ENCODE results near the gene SELE.

DNA sequence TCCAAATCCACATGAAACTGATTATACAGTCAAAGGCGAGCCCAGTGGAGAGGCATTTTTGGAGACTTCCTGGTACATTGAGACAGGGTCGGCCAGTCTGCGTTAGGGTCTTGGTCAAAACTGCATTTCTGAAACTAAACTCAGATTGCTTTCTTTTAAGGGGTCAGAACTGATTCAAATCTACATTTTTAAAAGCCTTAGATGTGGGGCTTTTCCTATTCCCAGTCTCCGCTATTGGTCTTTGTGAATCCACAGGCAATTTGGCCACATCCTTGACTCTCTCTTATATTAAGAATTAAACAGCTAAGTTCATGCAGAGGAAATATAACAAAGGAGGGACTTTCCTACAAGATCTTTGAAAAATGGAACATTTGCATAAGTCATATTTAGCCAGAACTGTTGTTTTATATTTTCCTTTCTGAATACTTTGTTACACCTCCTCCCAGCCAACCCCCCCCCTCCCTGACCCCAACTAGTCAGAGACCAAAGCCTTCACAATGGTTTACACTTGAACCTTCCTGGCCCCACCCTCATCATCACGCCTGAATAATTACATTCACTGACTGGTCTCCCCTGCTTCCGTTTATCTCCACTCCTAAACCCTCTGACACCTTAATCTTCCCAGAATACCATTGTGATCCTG lies 53.4 kb downstream of the SELE start:
- TF ChIP-seq, protein P1, sequence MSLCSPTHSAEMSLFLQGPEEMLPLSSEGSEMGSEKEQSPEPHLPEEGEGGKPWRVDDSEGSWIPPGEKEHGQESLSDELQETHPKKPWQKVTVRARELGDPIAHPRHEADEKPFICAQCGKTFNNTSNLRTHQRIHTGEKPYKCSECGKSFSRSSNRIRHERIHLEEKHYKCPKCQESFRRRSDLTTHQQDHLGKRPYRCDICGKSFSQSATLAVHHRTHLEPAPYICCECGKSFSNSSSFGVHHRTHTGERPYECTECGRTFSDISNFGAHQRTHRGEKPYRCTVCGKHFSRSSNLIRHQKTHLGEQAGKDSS (CRISPR knock-in tag; IDR thresholded peaks at IDR 0.05; ENCODE audit: borderline replicate concordance, low read depth), result no peak
- TF ChIP-seq RAD21 (CRISPR knock-in tag; IDR thresholded peaks at IDR 0.05), result no peak
- no peak for TF ChIP-seq CTCF (CRISPR knock-in tag; IDR thresholded peaks at IDR 0.05)
- TF ChIP-seq NFE2 (CRISPR knock-in tag; IDR thresholded peaks at IDR 0.05), result no peak
- TF ChIP-seq, protein P2, sequence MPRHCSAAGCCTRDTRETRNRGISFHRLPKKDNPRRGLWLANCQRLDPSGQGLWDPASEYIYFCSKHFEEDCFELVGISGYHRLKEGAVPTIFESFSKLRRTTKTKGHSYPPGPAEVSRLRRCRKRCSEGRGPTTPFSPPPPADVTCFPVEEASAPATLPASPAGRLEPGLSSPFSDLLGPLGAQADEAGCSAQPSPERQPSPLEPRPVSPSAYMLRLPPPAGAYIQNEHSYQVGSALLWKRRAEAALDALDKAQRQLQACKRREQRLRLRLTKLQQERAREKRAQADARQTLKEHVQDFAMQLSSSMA (CRISPR knock-in tag; IDR thresholded peaks at IDR 0.05), result no peak
- TF ChIP-seq ZNF687 (CRISPR knock-in tag; IDR thresholded peaks at IDR 0.05), result no peak
- TF ChIP-seq, protein P3, sequence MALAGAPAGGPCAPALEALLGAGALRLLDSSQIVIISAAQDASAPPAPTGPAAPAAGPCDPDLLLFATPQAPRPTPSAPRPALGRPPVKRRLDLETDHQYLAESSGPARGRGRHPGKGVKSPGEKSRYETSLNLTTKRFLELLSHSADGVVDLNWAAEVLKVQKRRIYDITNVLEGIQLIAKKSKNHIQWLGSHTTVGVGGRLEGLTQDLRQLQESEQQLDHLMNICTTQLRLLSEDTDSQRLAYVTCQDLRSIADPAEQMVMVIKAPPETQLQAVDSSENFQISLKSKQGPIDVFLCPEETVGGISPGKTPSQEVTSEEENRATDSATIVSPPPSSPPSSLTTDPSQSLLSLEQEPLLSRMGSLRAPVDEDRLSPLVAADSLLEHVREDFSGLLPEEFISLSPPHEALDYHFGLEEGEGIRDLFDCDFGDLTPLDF (CRISPR knock-in tag; IDR thresholded peaks at IDR 0.05), result no peak
- TF ChIP-seq TBP (CRISPR knock-in tag; IDR thresholded peaks at IDR 0.05), result no peak
- TF ChIP-seq SRSF9 (IDR thresholded peaks at IDR 0.05; ENCODE audit: borderline replicate concordance, insufficient read depth, low read depth, low read length, poor library complexity, severe bottlenecking), result no peak
- no peak for TF ChIP-seq ZNF768 (CRISPR knock-in tag; IDR thresholded peaks at IDR 0.05)
- TF ChIP-seq NONO (IDR thresholded peaks at IDR 0.05), result no peak
- TF ChIP-seq NONO (CRISPR knock-in tag; conservative IDR thresholded peaks at IDR 0.05), result no peak
- no peak for TF ChIP-seq GTF2F1 (IDR thresholded peaks at IDR 0.05; ENCODE audit: low read length)
- TF ChIP-seq ZNF225 (CRISPR knock-in tag; IDR thresholded peaks at IDR 0.05), result no peak

Data from HepG2 (cell line).